Adrenal gland (tissue), 5 donors: ENCODE data around the gene KLHL12.
A peak's percentile ranks its signal among the peaks of the same experiment; 100 is the strongest.

Experiments
- CTCF ChIP-seq, 6 experiments: fragments of 450-650 bp in 4 of 6; fragments of 200-600 bp in 2 of 6; sonication (generic) in 1 of 6; IDR thresholded peaks; 1 replicate in 5 of 6; 2 replicates in 1 of 6; pipeline versions ENCODE4 v1.5.1 to v1.8.0; 2016 to 2021; ENCODE audit warnings: antibody characterized with exemption in 6 of 6, mild to moderate bottlenecking in 2 of 6, moderate library complexity in 1 of 6
- POLR2A ChIP-seq, 2 donors: fragments of 450-650 bp; IDR thresholded peaks; one replicate each; pipeline ENCODE4 v1.6.1; 2017; ENCODE audit warnings: antibody characterized with exemption in 2 of 2, mild to moderate bottlenecking in 2 of 2, moderate library complexity in 1 of 2
- donor health status: DM: no; HTN: no; CAD: no.

GRCh38 chr1:202861420-202862132, 65.5 kb downstream of the KLHL12 start:
- TF ChIP-seq POLR2A (IDR thresholded peaks at IDR 0.05) (peak in 1 of 2 donors; percentile 49), CTCF (IDR thresholded peaks at IDR 0.05) (no peak)
